Lower lobe of right lung (tissue), 2 donors: ENCODE data around the gene BRD7. TPM values are rescaled to one million over a fixed set of nuclear protein-coding genes. Genes with fewer than 3 reads are reported as not detected.

ENCODE experiments used
- ATAC-seq, 2 donors: fragments of 200-7000 bp; cut with Tn5 transposase; one replicate each; pipeline ENCODE4 v1.9.1; 2020 to 2022; ENCODE audit warnings: mild to moderate bottlenecking in 2 of 2, moderate library complexity in 2 of 2
- DNase-seq: peaks from one replicate; pipeline ENCODE4 v3.0.0-alpha.2; 2020
- H3K27ac ChIP-seq: fragments of 200-600 bp; one replicate; pipeline ENCODE4 v1.8.0; 2022
- H3K27me3 ChIP-seq: fragments of 200-600 bp; one replicate; pipeline ENCODE4 v1.8.0; 2022; ENCODE audit warnings: low read depth
- H3K36me3 ChIP-seq: fragments of 200-600 bp; one replicate; pipeline ENCODE4 v1.8.0; 2022; ENCODE audit warnings: mild to moderate bottlenecking
- H3K4me1 ChIP-seq: fragments of 200-600 bp; one replicate; pipeline ENCODE4 v1.8.0; 2022
- H3K4me3 ChIP-seq: fragments of 200-600 bp; one replicate; pipeline ENCODE4 v1.8.0; 2022; ENCODE audit warnings: mild to moderate bottlenecking
- H3K9me3 ChIP-seq: fragments of 200-600 bp; one replicate; pipeline ENCODE4 v1.8.0; 2022
- intact Hi-C: fragments of 100-400 bp; cut with DNase I; formaldehyde crosslinking; loops from one replicate; pipeline ENCODE4 v1.11.0; 2022
- total RNA-seq: library from RNA; stranded (reverse); fragmentation: NEBNext Ultra II Directional; extraction: Animal tissue kit (Norgen Biotek cat#: 25700); gene quantifications from one replicate; pipeline ENCODE4 v1.2.1, GENCODE V29; 2021
- TF ChIP-seq, protein P1 (sequence below): fragments of 200-600 bp; IDR thresholded peaks from one replicate; pipeline ENCODE4 v1.8.0; 2022; ENCODE audit warnings: antibody characterized with exemption, mild to moderate bottlenecking
- donor health status: DM: no; HTN: yes; CAD: no; lungs with severe emphysema.

Gene BRD7
- total RNA-seq, 1 donor from 2014 or later: 76.3 TPM

DNA sequence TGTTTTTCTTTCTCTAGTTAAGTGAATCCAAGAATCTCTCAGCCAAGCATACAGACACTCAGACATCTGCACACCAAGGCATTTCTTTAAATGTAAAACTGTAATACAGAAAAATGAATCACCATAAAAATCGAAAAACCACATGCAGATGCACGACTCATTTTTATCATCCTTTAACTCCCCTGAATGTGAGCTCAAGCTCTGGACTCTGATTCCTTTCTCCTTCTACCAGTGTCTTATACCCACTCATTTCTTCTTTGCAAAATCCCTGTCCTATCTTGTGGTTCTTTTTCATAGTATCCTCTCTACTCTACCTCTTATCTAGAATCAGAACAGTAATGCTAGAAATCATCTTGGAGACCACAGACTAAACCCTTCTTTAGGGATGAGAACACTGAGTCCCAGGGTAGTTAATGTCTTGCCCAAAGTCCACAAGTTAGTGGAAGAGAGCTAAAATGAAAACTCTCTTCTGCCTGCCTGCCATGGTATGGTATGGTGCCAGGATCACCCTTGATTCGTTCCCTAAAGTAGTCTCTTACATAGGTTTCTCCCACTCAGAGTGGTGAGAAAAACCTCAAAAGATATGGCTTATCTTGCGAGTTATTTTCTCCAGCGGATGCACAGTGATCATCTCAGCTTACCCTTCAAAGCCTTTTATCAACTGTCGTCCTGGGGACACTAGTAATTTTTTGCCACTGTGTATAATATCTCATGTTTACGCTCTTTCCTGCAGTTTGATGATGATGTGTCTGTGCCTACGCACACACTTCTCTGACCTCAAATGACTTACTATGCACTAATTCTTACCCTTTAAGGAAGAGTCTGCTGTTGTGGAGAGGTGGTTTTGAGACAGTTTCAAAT, 30.2 kb downstream of the BRD7 start:
- no peak for ATAC-seq
- peaks cover 56% of the 10 kb centered on the region for H3K36me3 ChIP-seq

DNA sequence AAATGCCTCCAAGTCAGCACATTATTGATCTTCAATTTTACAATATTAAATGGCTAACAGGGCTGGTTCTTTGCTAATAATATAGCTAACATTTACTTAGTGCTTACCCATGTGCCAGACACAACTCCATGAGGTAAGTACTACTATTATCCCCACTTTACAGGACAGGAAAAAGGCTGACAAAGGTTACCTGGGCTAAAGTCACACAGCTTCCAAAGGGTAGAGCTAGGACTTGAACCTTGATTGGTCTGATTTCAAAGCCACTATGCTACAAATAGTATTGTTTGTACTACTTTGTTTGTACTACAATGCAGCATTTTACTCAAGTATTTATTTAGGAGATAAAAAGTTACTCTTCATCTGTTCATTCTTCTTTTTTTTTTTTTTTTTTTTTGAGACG, 31.9 kb downstream of the BRD7 start:
- intact Hi-C loops: no loop called here
- Histone ChIP-seq H3K27ac (no peak overlapping the region), H3K4me1 (peaks cover 6% of the 10 kb centered on the region)

More for the DNA sequence above, 30.2 kb downstream of the BRD7 start:
- TF ChIP-seq, protein P1, sequence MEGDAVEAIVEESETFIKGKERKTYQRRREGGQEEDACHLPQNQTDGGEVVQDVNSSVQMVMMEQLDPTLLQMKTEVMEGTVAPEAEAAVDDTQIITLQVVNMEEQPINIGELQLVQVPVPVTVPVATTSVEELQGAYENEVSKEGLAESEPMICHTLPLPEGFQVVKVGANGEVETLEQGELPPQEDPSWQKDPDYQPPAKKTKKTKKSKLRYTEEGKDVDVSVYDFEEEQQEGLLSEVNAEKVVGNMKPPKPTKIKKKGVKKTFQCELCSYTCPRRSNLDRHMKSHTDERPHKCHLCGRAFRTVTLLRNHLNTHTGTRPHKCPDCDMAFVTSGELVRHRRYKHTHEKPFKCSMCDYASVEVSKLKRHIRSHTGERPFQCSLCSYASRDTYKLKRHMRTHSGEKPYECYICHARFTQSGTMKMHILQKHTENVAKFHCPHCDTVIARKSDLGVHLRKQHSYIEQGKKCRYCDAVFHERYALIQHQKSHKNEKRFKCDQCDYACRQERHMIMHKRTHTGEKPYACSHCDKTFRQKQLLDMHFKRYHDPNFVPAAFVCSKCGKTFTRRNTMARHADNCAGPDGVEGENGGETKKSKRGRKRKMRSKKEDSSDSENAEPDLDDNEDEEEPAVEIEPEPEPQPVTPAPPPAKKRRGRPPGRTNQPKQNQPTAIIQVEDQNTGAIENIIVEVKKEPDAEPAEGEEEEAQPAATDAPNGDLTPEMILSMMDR: no peak
- Histone ChIP-seq H3K27me3 (no peaks in the 10 kb centered on the region), H3K4me1 (peaks cover 6% of the 10 kb centered on the region), H3K4me3 (no peak overlapping the region), H3K9me3 (no peaks in the 10 kb centered on the region), H3K27ac (no peak overlapping the region)
- no peak for DNase-seq
- intact Hi-C loops: no loop called here

DNA sequence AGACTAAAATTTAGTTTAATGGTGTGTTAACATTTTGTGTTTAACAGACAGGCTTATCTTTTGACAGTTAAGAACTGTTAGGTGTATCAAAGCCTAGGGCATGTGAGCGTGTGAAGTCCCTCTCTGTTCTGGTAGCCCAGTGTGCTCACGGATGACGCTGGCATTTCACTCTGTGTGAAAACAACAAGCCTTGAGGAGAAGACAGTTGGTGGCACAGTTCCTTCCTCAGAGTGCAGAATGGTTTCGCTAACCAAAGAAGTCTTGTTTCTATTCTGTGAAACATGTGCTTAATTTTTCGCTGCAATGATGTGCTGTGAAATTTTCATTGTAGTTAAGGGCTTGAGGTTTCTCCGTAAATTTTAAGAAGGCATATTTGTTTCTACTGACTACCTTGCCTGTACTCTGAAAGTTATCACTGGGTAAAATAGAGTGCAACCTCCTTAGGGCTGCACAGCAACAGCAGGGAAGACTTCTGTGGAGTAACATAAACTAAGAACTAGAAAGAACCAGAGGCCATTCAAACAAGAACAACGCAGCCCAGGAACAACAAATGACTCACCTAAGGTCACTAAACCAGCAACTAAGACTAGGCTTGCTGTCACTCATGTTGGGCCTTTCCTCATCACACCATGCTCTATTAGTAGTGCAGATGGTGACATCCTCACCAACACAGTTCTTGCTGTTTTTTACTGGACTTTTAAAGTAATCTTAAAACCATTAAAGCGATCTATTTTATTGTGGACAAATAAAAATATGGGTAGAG, 33.4 kb downstream of the BRD7 start:
- TF ChIP-seq, protein P1: no peak
- Histone ChIP-seq H3K27me3 (no peaks in the 10 kb centered on the region), H3K27ac (no peak overlapping the region), H3K36me3 (peaks cover 54% of the 10 kb centered on the region), H3K4me3 (no peak overlapping the region), H3K9me3 (no peaks in the 10 kb centered on the region), H3K4me1 (peaks cover 8% of the 10 kb centered on the region)
- DNase-seq (no peak), ATAC-seq (peak in 1 of 2 donors; percentile 46)
- intact Hi-C loops: no loop called here

More for the DNA sequence above, 31.9 kb downstream of the BRD7 start:
- no peak overlapping the region for H3K4me3 ChIP-seq
- peaks cover 54% of the 10 kb centered on the region for H3K36me3 ChIP-seq
- no peaks in the 10 kb centered on the region for H3K9me3 ChIP-seq
- no peak for DNase-seq
- TF ChIP-seq, protein P1: no peak
- no peak for ATAC-seq
- no peaks in the 10 kb centered on the region for H3K27me3 ChIP-seq

DNA sequence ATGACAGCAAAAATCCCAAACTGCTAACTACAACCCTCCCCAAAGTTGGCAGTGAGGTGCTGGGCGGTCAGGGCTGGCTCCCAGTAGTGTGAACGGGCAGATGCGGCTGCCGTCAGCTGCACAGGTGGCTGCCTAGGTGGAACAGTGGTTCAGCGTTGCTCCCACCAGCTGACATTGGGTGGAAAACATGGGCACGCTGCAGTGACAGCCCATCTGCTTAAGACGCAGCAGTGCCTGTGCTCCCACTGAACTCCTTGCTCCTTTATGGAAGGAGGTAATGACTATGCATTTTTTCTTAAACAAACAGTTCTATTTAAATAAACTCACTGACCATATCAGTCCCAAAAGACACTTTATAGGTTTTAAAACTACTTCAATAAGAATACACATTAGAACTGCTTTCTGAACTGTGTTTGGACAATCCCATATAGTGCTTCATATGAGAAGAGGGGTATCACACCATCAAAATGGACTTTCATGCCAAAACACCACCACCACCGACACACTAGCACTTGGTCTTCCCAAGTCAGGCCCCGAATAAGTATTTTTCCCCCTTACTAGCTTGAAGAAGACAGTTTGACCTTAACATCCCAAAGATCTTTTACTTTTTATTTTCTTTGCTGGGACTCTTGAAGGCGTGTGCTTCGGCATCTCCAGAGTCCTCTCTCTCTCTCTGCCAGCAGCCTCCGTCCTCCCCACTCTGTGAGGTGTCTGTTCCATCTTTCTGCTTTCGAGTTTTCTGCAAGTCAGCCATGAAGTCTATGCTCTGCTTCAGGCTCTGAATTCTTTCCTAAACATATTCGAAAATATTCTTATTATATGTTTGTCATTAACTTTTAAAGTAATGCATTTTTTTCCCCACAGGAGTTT, 34.4 kb downstream of the BRD7 start:
- no peak overlapping the region for H3K27ac ChIP-seq
- no peak for DNase-seq

More for the DNA sequence above, 34.4 kb downstream of the BRD7 start:
- Histone ChIP-seq H3K4me3 (no peak overlapping the region), H3K36me3 (peaks cover 47% of the 10 kb centered on the region), H3K4me1 (peaks cover 16% of the 10 kb centered on the region), H3K9me3 (no peaks in the 10 kb centered on the region), H3K27me3 (no peaks in the 10 kb centered on the region)
- ATAC-seq: peak in 1 of 2 donors; percentile 46
- TF ChIP-seq, protein P1: no peak
- intact Hi-C loops: no loop called here
